H1 (cell line): ENCODE results near the gene ACY1. TPM values are rescaled to one million over a fixed set of nuclear protein-coding genes. Genes with fewer than 3 reads are reported as not detected.

Experiments used
- CTCF ChIA-PET: fragments of 300-600 bp; sonication (Branson Sonifier 250); formaldehyde crosslinking; loops from one replicate; lab custom pipeline; 2021; ENCODE audit not compliant: partially characterized antibody; lab: Charles Lee
- POLR2A ChIA-PET: fragments of 300-600 bp; sonication (Branson Sonifier 250); formaldehyde crosslinking; loops from one replicate; lab custom pipeline; 2021; ENCODE audit warnings: inconsistent platforms; ENCODE audit not compliant: partially characterized antibody; lab: Charles Lee
- DNase-seq, 2 experiments: peaks; one replicate each; pipeline versions ENCODE4 v3.0.0 to v3.0.0-alpha.2; 2010 to 2022; ENCODE audit warnings: low spot score in 2 of 2, low read depth in 1 of 2, mixed read lengths in 1 of 2
- FAIRE-seq: peaks from 2 replicates; lab custom pipeline; 2011; peaks lifted over from hg19 to GRCh38; lab: Jason Lieb, UNC
- H2AFZ ChIP-seq: 2 replicates; pipeline ENCODE4 v1.8.1; 2012; ENCODE audit warnings: low read length, inconsistent platforms
- H2AK5ac ChIP-seq: 2 replicates; pipeline ENCODE4 v1.6.1; 2013; ENCODE audit warnings: low read depth, low read length
- H2BK120ac ChIP-seq: replicated peaks from 2 replicates; pipeline ENCODE3; 2013; ENCODE audit warnings: low read depth, low read length, inconsistent platforms
- H2BK12ac ChIP-seq: 2 replicates; pipeline ENCODE4 v1.6.1; 2013; ENCODE audit warnings: low read depth, low read length
- H2BK15ac ChIP-seq: 2 replicates; pipeline ENCODE4 v1.6.1; 2013; ENCODE audit warnings: low read length
- H2BK20ac ChIP-seq: 2 replicates; pipeline ENCODE4 v1.6.1; 2013; ENCODE audit warnings: low read length
- H2BK5ac ChIP-seq: 2 replicates; pipeline ENCODE4 v1.6.1; 2013; ENCODE audit warnings: low read depth, low read length
- H3K14ac ChIP-seq: 2 replicates; pipeline ENCODE4 v1.6.1; 2013; ENCODE audit warnings: inconsistent platforms; ENCODE audit not compliant: insufficient read length
- H3K18ac ChIP-seq: 2 replicates; pipeline ENCODE4 v1.6.1; 2013; ENCODE audit warnings: low read length; ENCODE audit errors: extremely low read depth
- H3K23ac ChIP-seq: 2 replicates; pipeline ENCODE4 v1.6.1; 2013; ENCODE audit warnings: inconsistent platforms; ENCODE audit not compliant: insufficient read length
- H3K23me2 ChIP-seq: 2 replicates; pipeline ENCODE4 v1.6.1; 2013; ENCODE audit warnings: low read depth, low read length
- H3K27ac ChIP-seq: 2 replicates; pipeline ENCODE4 v1.6.1; 2011; ENCODE audit warnings: low read depth, low read length, inconsistent platforms
- H3K27me3 ChIP-seq, 4 experiments: replicated peaks in 1 of 4; 1 replicate in 1 of 4; 2 replicates in 3 of 4; pipeline versions ENCODE4 v1.6.1 to v1.8.1; 2011 to 2013; ENCODE audit warnings: low read length in 3 of 4, mild to moderate bottlenecking in 3 of 4, inconsistent platforms in 2 of 4, mixed read lengths in 2 of 4, moderate library complexity in 1 of 4; ENCODE audit not compliant: control insufficient read depth in 3 of 4, insufficient read depth in 3 of 4; ENCODE audit errors: extremely low read depth in 1 of 4
- H3K36me3 ChIP-seq, 4 experiments: 2 replicates each; pipeline versions ENCODE4 v1.6.1 to v1.8.1; 2011 to 2013; ENCODE audit warnings: mild to moderate bottlenecking in 4 of 4, low read length in 3 of 4, moderate library complexity in 2 of 4, control low read depth in 1 of 4, inconsistent platforms in 1 of 4; ENCODE audit not compliant: insufficient read depth in 4 of 4, control insufficient read depth in 2 of 4
- H3K4ac ChIP-seq: replicated peaks from 2 replicates; pipeline ENCODE3; 2013; ENCODE audit warnings: low read length, low read depth, mixed read lengths, inconsistent platforms; ENCODE audit not compliant: insufficient read length
- H3K4me1 ChIP-seq, 4 experiments: replicated peaks in 1 of 4; 1 replicate in 1 of 4; 2 replicates in 3 of 4; pipeline versions ENCODE4 v1.6.1 to v1.8.1; 2011 to 2013; ENCODE audit warnings: low read length in 3 of 4, inconsistent platforms in 2 of 4, mixed read lengths in 1 of 4; ENCODE audit not compliant: insufficient read depth in 4 of 4, control insufficient read depth in 3 of 4
- H3K4me2 ChIP-seq, 2 experiments: 2 replicates each; pipeline versions ENCODE4 v1.6.1 to v1.8.1; 2011 to 2013; ENCODE audit warnings: low read depth in 2 of 2, low read length in 2 of 2, control low read depth in 1 of 2, inconsistent platforms in 1 of 2, mild to moderate bottlenecking in 1 of 2; ENCODE audit not compliant: insufficient read depth in 1 of 2
- H3K4me3 ChIP-seq, 4 experiments: fragments of 200-600, 300-600 bp in 1 of 4; sonication (generic), shearing (Covaris generic), sonication (Bioruptor Twin) in 1 of 4; 2 replicates each; pipeline versions ENCODE4 v1.5.1 to v1.8.1; 2011 to 2016; ENCODE audit warnings: low read length in 4 of 4, low read depth in 3 of 4, control low read depth in 2 of 4, inconsistent platforms in 2 of 4, mild to moderate bottlenecking in 2 of 4, mixed read lengths in 1 of 4, moderate library complexity in 1 of 4; ENCODE audit not compliant: insufficient read depth in 2 of 4; ENCODE audit errors: extremely low read depth in 1 of 4
- H3K56ac ChIP-seq: replicated peaks from 2 replicates; pipeline ENCODE3; 2013; ENCODE audit warnings: low read depth, mild to moderate bottlenecking, mixed read lengths, low read length, inconsistent platforms; ENCODE audit not compliant: insufficient read length
- H3K79me1 ChIP-seq: 2 replicates; pipeline ENCODE4 v1.6.1; 2013; ENCODE audit warnings: low read depth, low read length, control low read depth
- H3K79me2 ChIP-seq, 2 experiments: 2 replicates each; pipeline versions ENCODE4 v1.6.1 to v1.8.1; 2012 to 2013; ENCODE audit warnings: low read length in 2 of 2, mild to moderate bottlenecking in 2 of 2, inconsistent platforms in 1 of 2; ENCODE audit not compliant: insufficient read depth in 2 of 2, control insufficient read depth in 1 of 2
- H3K9ac ChIP-seq, 4 experiments: replicated peaks in 1 of 4; 1 replicate in 1 of 4; 2 replicates in 3 of 4; pipeline versions ENCODE4 v1.6.1 to v1.8.1; 2011 to 2013; ENCODE audit warnings: low read depth in 3 of 4, low read length in 3 of 4, control low read depth in 2 of 4, mild to moderate bottlenecking in 2 of 4, moderate library complexity in 2 of 4, inconsistent platforms in 1 of 4; ENCODE audit errors: extremely low read depth in 1 of 4
- H3K9me3 ChIP-seq, 2 experiments: 2 replicates each; pipeline versions ENCODE4 v1.6.1 to v1.8.1; 2012 to 2013; ENCODE audit warnings: mild to moderate bottlenecking in 2 of 2, moderate library complexity in 2 of 2, control low read depth in 1 of 2, inconsistent platforms in 1 of 2, low read depth in 1 of 2, low read length in 1 of 2, mixed read lengths in 1 of 2; ENCODE audit not compliant: insufficient read depth in 2 of 2
- H4K20me1 ChIP-seq, 2 experiments: replicated peaks in 1 of 2; 2 replicates each; pipeline versions ENCODE3 to v1.8.1; 2011 to 2013; ENCODE audit warnings: inconsistent platforms in 2 of 2, low read length in 2 of 2, mild to moderate bottlenecking in 1 of 2; ENCODE audit not compliant: insufficient read depth in 2 of 2, control insufficient read depth in 1 of 2
- H4K5ac ChIP-seq: 2 replicates; pipeline ENCODE4 v1.6.1; 2013; ENCODE audit warnings: low read length, low read depth, mixed read lengths, inconsistent platforms; ENCODE audit not compliant: insufficient read length
- H4K8ac ChIP-seq: 2 replicates; pipeline ENCODE4 v1.8.0; 2013; ENCODE audit warnings: mild to moderate bottlenecking, moderate library complexity, low read length, inconsistent platforms; ENCODE audit not compliant: insufficient read depth; ENCODE audit errors: extremely low read depth
- H4K91ac ChIP-seq: replicated peaks from 2 replicates; pipeline ENCODE3; 2013; ENCODE audit warnings: low read length, mixed read lengths, inconsistent platforms; ENCODE audit not compliant: insufficient read length
- GABPA ChIP-seq: IDR thresholded peaks from 2 replicates; pipeline ENCODE4 v1.6.1; 2011; ENCODE audit warnings: mild to moderate bottlenecking, low read length, moderate library complexity, borderline replicate concordance; ENCODE audit not compliant: insufficient read depth
- JUND ChIP-seq: IDR thresholded peaks from 2 replicates; pipeline ENCODE4 v1.6.1; 2011; ENCODE audit warnings: mild to moderate bottlenecking, improper control_type of control experiment, low read length
- PHF8 ChIP-seq: fragments of 200-600 bp; sonication (generic); conservative IDR thresholded peaks from 2 replicates; pipeline ENCODE4 v1.7.1; 2012; ENCODE audit warnings: low read depth, mild to moderate bottlenecking, inconsistent platforms, low read length, moderate library complexity
- RAD21 ChIP-seq, 2 experiments: IDR thresholded peaks in 1 of 2; conservative IDR thresholded peaks in 1 of 2; 2 replicates each; pipeline ENCODE4 v1.6.1; 2011; ENCODE audit warnings: low read depth in 2 of 2, low read length in 2 of 2, improper control_type of control experiment in 1 of 2, inconsistent platforms in 1 of 2, mild to moderate bottlenecking in 1 of 2, moderate library complexity in 1 of 2
- SIN3A ChIP-seq, 2 experiments: IDR thresholded peaks in 1 of 2; conservative IDR thresholded peaks in 1 of 2; 2 replicates each; pipeline ENCODE4 v1.6.1; 2011 to 2012; ENCODE audit warnings: low read length in 2 of 2, improper control_type of control experiment in 1 of 2, low read depth in 1 of 2, mild to moderate bottlenecking in 1 of 2
- SRF ChIP-seq: IDR thresholded peaks from 2 replicates; pipeline ENCODE4 v1.6.1; 2011; ENCODE audit warnings: mild to moderate bottlenecking, low read depth, low read length, moderate library complexity
- TAF1 ChIP-seq: IDR thresholded peaks from 2 replicates; pipeline ENCODE4 v1.6.1; 2011; ENCODE audit warnings: mild to moderate bottlenecking, low read depth, low read length
- WGBS, 2 experiments: shearing (Covaris generic) in 1 of 2; methylation state at CpG; one replicate each; pipeline versions ENCODE4 v1.1.6 to v1.1.7; 2013 to 2015; ENCODE audit warnings: low lambda C conversion rate in 2 of 2, mixed read lengths in 2 of 2, inconsistent platforms in 1 of 2, low coverage in 1 of 2, missing lambda C conversion rate in 1 of 2; ENCODE audit not compliant: insufficient replicate concordance in 2 of 2, insufficient coverage in 1 of 2, insufficient read length in 1 of 2; ENCODE audit errors: extremely low coverage in 1 of 2, missing lambda C conversion rate in 1 of 2; 5-methylcytosine and 5-hydroxymethylcytosine counted together
- polyA plus RNA-seq, 7 experiments: library from polyadenylated mRNA; depleted of rRNA in 3 of 7; stranded (reverse) in 5 of 7; unstranded in 2 of 7; fragments of >200 nt in 5 of 7; fragments of 200-250 nt in 2 of 7; gene quantifications; 1 replicate in 5 of 7; 2 replicates in 1 of 7; 4 replicates in 1 of 7; pipeline versions ENCODE4 v1.2.1 to v1.2.3, GENCODE V29; 2011 to 2013; ENCODE audit warnings: missing spikeins in 2 of 7, mixed read lengths in 2 of 7
- total RNA-seq: library from RNA; stranded (reverse); fragmentation: NEBNext Ultra II Directional; extraction: Animal tissue kit (Norgen Biotek cat#: 25700); gene quantifications from 2 replicates; pipeline ENCODE4 v1.2.1, GENCODE V29; 2021

Gene ACY1
- total and polyA plus RNA-seq, 2 of the 8 experiments (the other 6 are each of a cell fraction or from before 2014, with no cell fraction given) = 48.3 to 113 TPM

DNA sequence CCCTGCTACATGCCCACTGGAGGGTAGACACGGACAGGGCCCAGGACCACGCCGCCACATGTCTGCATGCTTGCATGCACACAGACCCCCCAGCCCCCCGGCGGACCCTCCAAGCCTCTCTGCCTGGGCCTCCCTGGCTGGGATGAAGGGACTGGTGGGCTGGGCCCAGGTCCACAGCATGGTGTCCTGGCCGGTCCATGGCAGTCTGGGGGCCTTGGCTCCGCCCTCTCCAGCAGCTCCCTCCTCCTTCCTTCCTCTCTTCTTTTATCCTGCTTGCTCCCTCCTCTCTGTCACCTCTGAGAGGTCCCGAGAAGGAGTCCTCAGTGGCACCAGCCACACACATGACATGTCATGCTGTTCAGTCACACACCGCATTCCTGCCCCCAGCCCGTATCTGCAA, 48.6 kb downstream of the ACY1 start:
- TF ChIP-seq SIN3A (conservative IDR thresholded peaks at IDR 0.05 in 1 of 2, IDR thresholded peaks at IDR 0.05 in 1 of 2; ENCODE audit: low read depth in 1 of 2, low read length in 2 of 2) = no peak
- TF ChIP-seq GABPA = no peak
- TF ChIP-seq SRF = no peak
- TF ChIP-seq PHF8 = no peak
- TF ChIP-seq RAD21 (IDR thresholded peaks at IDR 0.05 in 1 of 2, conservative IDR thresholded peaks at IDR 0.05 in 1 of 2; ENCODE audit: low read depth in 2 of 2, low read length in 2 of 2) = no peak
- TF ChIP-seq TAF1 = no peak
- TF ChIP-seq JUND = no peak
- Histone ChIP-seq H3K79me1 (no peaks in the 10 kb centered on the region), H3K9me3 (no peaks in the 10 kb centered on the region), H2AK5ac (no peak overlapping the region), H2BK20ac (no peak overlapping the region), H3K18ac (no peak overlapping the region), H2AFZ (no peak overlapping the region), H2BK5ac (no peak overlapping the region), H3K36me3 (no peaks in the 10 kb centered on the region), H3K4ac (no peak overlapping the region), H2BK12ac (peak overlapping the region; percentile 68; the same call in 1 of the 2 replicates), H3K27me3 (no peaks in the 10 kb centered on the region), H4K20me1 (no peaks in the 10 kb centered on the region), H2BK15ac (no peak overlapping the region), H3K27ac (no peak overlapping the region), H3K23ac (no peak overlapping the region), H3K14ac (no peak overlapping the region), H4K5ac (no peak overlapping the region), H3K4me1 (peaks cover 0 to 2% (median 0%) of the 10 kb centered on the region in 4 experiments; a peak in 2 of 7 replicates), H2BK120ac (no peak overlapping the region), H3K9ac (no peak overlapping the region), H3K79me2 (no peaks in the 10 kb centered on the region), H3K23me2 (no peaks in the 10 kb centered on the region), H3K4me2 (no peak overlapping the region), H3K4me3 (no peak overlapping the region), H3K56ac (no peak overlapping the region), H4K91ac (no peak overlapping the region), H4K8ac (no peak overlapping the region)
- CTCF ChIA-PET = interaction anchor here (1.2 to 9.4 kb wide), 15 partner anchors 9 to 113 kb away, joined by 3 to 124 read pairs (median 9); partner anchors contain the start of gene DUSP7
- FAIRE-seq (no peak), DNase-seq (no peak)
- WGBS, 2 experiments = 91% methylated on average over 10 of the region's 10 CpGs; no CpG with 5 or more reads in 1 of the 2 experiments
- POLR2A ChIA-PET = interaction anchor here (0.7 to 2.0 kb wide), 7 partner anchors 9 to 381 kb away, joined by 3 to 6 read pairs (median 3); partner anchors contain the start of gene PCBP4
